Breast epithelium (tissue), 4 donors: ENCODE data around the gene SELENOK. TPM values are rescaled to one million over a fixed set of nuclear protein-coding genes. Genes with fewer than 3 reads are reported as not detected.
A peak's percentile ranks its signal among the peaks of the same experiment; 100 is the strongest.

Source experiments
- DNase-seq, 2 donors: peaks; one replicate each; pipeline ENCODE4 v3.0.0-alpha.2; 2019; ENCODE audit warnings: low spot score in 2 of 2
- H3K27ac ChIP-seq, 2 donors: fragments of 200-600 bp; sonication (generic) in 1 of 2; one replicate each; pipeline ENCODE4 v1.5.1; 2016 to 2019; ENCODE audit warnings: mild to moderate bottlenecking in 1 of 2
- H3K27me3 ChIP-seq, 2 donors: fragments of 200-600 bp; sonication (generic) in 1 of 2; one replicate each; pipeline versions ENCODE4 v1.5.1 to v1.6.0; 2017 to 2019; ENCODE audit warnings: control low read depth in 1 of 2, mild to moderate bottlenecking in 1 of 2
- H3K36me3 ChIP-seq: fragments of 200-600 bp; one replicate; pipeline ENCODE4 v1.5.1; 2019
- H3K4me1 ChIP-seq, 2 donors: fragments of 200-600 bp; sonication (generic); one replicate each; pipeline ENCODE4 v1.5.1; 2016 to 2019; ENCODE audit warnings: control low read depth in 1 of 2
- H3K4me3 ChIP-seq, 3 donors: fragments of 200-600 bp; sonication (generic); 1 replicate in 2 of 3; 2 replicates in 1 of 3; pipeline ENCODE4 v1.5.1; 2016 to 2019; ENCODE audit warnings: mild to moderate bottlenecking in 3 of 3, moderate library complexity in 2 of 3
- H3K9me3 ChIP-seq, 2 donors: fragments of 200-600 bp; sonication (generic) in 1 of 2; one replicate each; pipeline ENCODE4 v1.5.1; 2016 to 2019; ENCODE audit warnings: control low read depth in 1 of 2
- CTCF ChIP-seq, 3 donors: fragments of 450-650 bp; IDR thresholded peaks; one replicate each; pipeline ENCODE4 v1.5.1; 2016 to 2017; ENCODE audit warnings: antibody characterized with exemption in 3 of 3, mild to moderate bottlenecking in 3 of 3, moderate library complexity in 3 of 3
- POLR2A ChIP-seq: fragments of 450-650 bp; IDR thresholded peaks from one replicate; pipeline ENCODE4 v1.6.1; 2016; ENCODE audit warnings: antibody characterized with exemption, mild to moderate bottlenecking, moderate library complexity
- POLR2AphosphoS5 ChIP-seq, 3 donors: sonication (generic); formaldehyde crosslinking; IDR thresholded peaks; one replicate each; pipeline ENCODE4 v1.6.1; 2017; ENCODE audit warnings: antibody characterized with exemption in 3 of 3
- intact Hi-C: fragments of 100-400 bp; cut with DNase I; formaldehyde crosslinking; loops from one replicate; pipeline ENCODE4 v1.15.1; 2023; ENCODE audit warnings: low total_unique reads
- total RNA-seq, 3 donors: library from RNA; depleted of rRNA; stranded (reverse); fragments of >200 nt; gene quantifications; one replicate each; pipeline ENCODE4 v1.1.0, GENCODE V29; 2016

SELENOK gene
- total RNA-seq, 3 donors from 2014 or later = 42.4 to 63.6 (median 52.8) TPM

- H3K27ac ChIP-seq = peak overlapping the region; percentile 87 to 97
- H3K4me3 ChIP-seq = peak overlapping the region; percentile 55 to 81 (median 71)
- no peaks in the 10 kb centered on the region for H3K36me3 ChIP-seq
- intact Hi-C loops = no loop called here
- H3K4me1 ChIP-seq = peaks cover 8 to 21% of the 10 kb centered on the region in 2 donors
- H3K9me3 ChIP-seq = no peaks in the 10 kb centered on the region
- H3K27me3 ChIP-seq = no peaks in the 10 kb centered on the region
- TF ChIP-seq POLR2A (no peak), POLR2AphosphoS5 (IDR thresholded peaks at IDR 0.05) (no peak), CTCF (IDR thresholded peaks at IDR 0.05) (no peak)
- DNase-seq = no peak
Measured at GRCh38 chr3:53846851-53847155, 44.9 kb downstream of the SELENOK start.

- H3K9me3 ChIP-seq = no peaks in the 10 kb centered on the region
- H3K27me3 ChIP-seq = no peaks in the 10 kb centered on the region
- no peaks in the 10 kb centered on the region for H3K36me3 ChIP-seq
- intact Hi-C loops = no loop called here
- peak; percentile 76 to 87 for DNase-seq
- TF ChIP-seq POLR2A (no peak), POLR2AphosphoS5 (IDR thresholded peaks at IDR 0.05) (peak in 2 of 3 donors; percentile 14 to 44), CTCF (IDR thresholded peaks at IDR 0.05) (no peak)
- H3K27ac ChIP-seq = peak within 1 kb of the TSS; percentile 87 to 97
- H3K4me3 ChIP-seq = peak within 1 kb of the TSS; percentile 55 to 81 (median 71)
- H3K4me1 ChIP-seq = peaks cover 8 to 26% of the 10 kb centered on the region in 2 donors
Measured at GRCh38 chr3:53846134-53846850, 45.4 kb downstream of the SELENOK start, which contains the start of the genes CHDH and IL17RB. Gene CHDH, minus strand, starts transcription at chr3:53846419. Its CDS starts 22,411 bp downstream, at chr3:53824008. Gene IL17RB, plus strand, starts transcription at chr3:53846568. Its CDS starts 21 bp downstream, at chr3:53846589.

GRCh38 chr3:53845881-53846133 is 45.9 kb downstream of the SELENOK start:
- Histone ChIP-seq H3K9me3 (no peaks in the 10 kb centered on the region), H3K36me3 (no peaks in the 10 kb centered on the region), H3K4me1 (peaks cover 8 to 27% of the 10 kb centered on the region in 2 donors), H3K4me3 (peak overlapping the region; percentile 55 to 81 (median 71)), H3K27ac (peak overlapping the region; percentile 87 to 97), H3K27me3 (no peaks in the 10 kb centered on the region)
- TF ChIP-seq POLR2AphosphoS5 (IDR thresholded peaks at IDR 0.05) (no peak), POLR2A (no peak), CTCF (IDR thresholded peaks at IDR 0.05) (no peak)
- intact Hi-C loops = no loop called here
- DNase-seq = no peak

GRCh38 chr3:53845103-53845880 is 46.4 kb downstream of the SELENOK start:
- TF ChIP-seq POLR2A (no peak), POLR2AphosphoS5 (IDR thresholded peaks at IDR 0.05) (no peak), CTCF (IDR thresholded peaks at IDR 0.05) (peak in 2 of 3 donors; percentile 27 to 31)

More at GRCh38 chr3:53845103-53845880, 46.4 kb downstream of the SELENOK start:
- peak overlapping the region; percentile 87 to 97 for H3K27ac ChIP-seq
- no peaks in the 10 kb centered on the region for H3K27me3 ChIP-seq
- H3K4me3 ChIP-seq = peak overlapping the region; percentile 55 to 81 (median 71)
- intact Hi-C loops = no loop called here
- H3K4me1 ChIP-seq = peaks cover 8 to 27% of the 10 kb centered on the region in 2 donors
- H3K36me3 ChIP-seq = no peaks in the 10 kb centered on the region
- DNase-seq = peak; percentile 52 to 71
- no peaks in the 10 kb centered on the region for H3K9me3 ChIP-seq
